CD4-positive, alpha-beta memory T cell (primary cell): ENCODE data around the gene ZNF423. TPM values are rescaled to one million over a fixed set of nuclear protein-coding genes. Genes with fewer than 3 reads are reported as not detected.

Experiments
- CTCF ChIA-PET: fragments of 350-600 bp; sonication (Branson Sonifier 250); formaldehyde crosslinking; loops from one replicate; lab custom pipeline; 2021; ENCODE audit warnings: inconsistent platforms; ENCODE audit not compliant: partially characterized antibody; lab: Charles Lee
- POLR2A ChIA-PET: fragments of 350-600 bp; sonication (Branson Sonifier 250); formaldehyde crosslinking; loops from one replicate; lab custom pipeline; 2021; ENCODE audit not compliant: partially characterized antibody; lab: Charles Lee
- DNase-seq, 5 donors: peaks; one replicate each; pipeline versions ENCODE4 v3.0.0 to v3.0.0-alpha.2; 2020 to 2022; ENCODE audit warnings: mixed read lengths in 1 of 5
- H3K27ac ChIP-seq: one replicate; pipeline ENCODE4 v1.7.0; 2013; ENCODE audit warnings: low read depth, low read length
- H3K27me3 ChIP-seq: 2 replicates; pipeline ENCODE4 v1.7.0; 2013; ENCODE audit warnings: mild to moderate bottlenecking, low read length, moderate library complexity; ENCODE audit not compliant: insufficient read depth
- H3K36me3 ChIP-seq: 2 replicates; pipeline ENCODE4 v1.7.0; 2013; ENCODE audit warnings: mild to moderate bottlenecking, low read length, moderate library complexity; ENCODE audit not compliant: insufficient read depth
- H3K4me1 ChIP-seq: 2 replicates; pipeline ENCODE4 v1.7.0; 2013; ENCODE audit warnings: mild to moderate bottlenecking, low read length, moderate library complexity; ENCODE audit not compliant: insufficient read depth
- H3K4me3 ChIP-seq, 2 donors: one replicate each; pipeline ENCODE4 v1.7.0; 2013; ENCODE audit warnings: low read length in 2 of 2, mild to moderate bottlenecking in 1 of 2
- H3K9me3 ChIP-seq, 2 donors: one replicate each; pipeline ENCODE4 v1.7.0; 2013; ENCODE audit warnings: low read length in 2 of 2, control low read depth in 1 of 2; ENCODE audit not compliant: control insufficient read depth in 1 of 2
- H3K27ac Mint-ChIP-seq, 7 donors: one replicate each; pipeline ENCODE4 v1.8.0; 2020 to 2021; ENCODE audit warnings: mixed read lengths in 7 of 7, mild to moderate bottlenecking in 6 of 7, inconsistent platforms in 3 of 7, moderate library complexity in 3 of 7
- H3K27me3 Mint-ChIP-seq, 2 donors: one replicate each; pipeline ENCODE4 v1.8.0; 2020 to 2021; ENCODE audit warnings: mixed read lengths in 2 of 2
- H3K36me3 Mint-ChIP-seq, 2 donors: one replicate each; pipeline ENCODE4 v1.8.0; 2020 to 2021; ENCODE audit warnings: mixed read lengths in 2 of 2, inconsistent platforms in 1 of 2, mild to moderate bottlenecking in 1 of 2
- H3K4me1 Mint-ChIP-seq, 4 donors: one replicate each; pipeline ENCODE4 v1.8.0; 2020 to 2021; ENCODE audit warnings: mixed read lengths in 4 of 4, mild to moderate bottlenecking in 1 of 4
- H3K4me3 Mint-ChIP-seq, 8 donors: one replicate each; pipeline ENCODE4 v1.8.0; 2020 to 2021; ENCODE audit warnings: mixed read lengths in 8 of 8, mild to moderate bottlenecking in 7 of 8, moderate library complexity in 6 of 8, inconsistent platforms in 3 of 8
- H3K9me3 Mint-ChIP-seq, 8 donors: one replicate each; pipeline ENCODE4 v1.8.0; 2020 to 2021; ENCODE audit warnings: mixed read lengths in 8 of 8, mild to moderate bottlenecking in 5 of 8, inconsistent platforms in 3 of 8, moderate library complexity in 1 of 8
- intact Hi-C: fragments of 100-400 bp; cut with micrococcal nuclease; formaldehyde crosslinking; loops from one replicate; pipeline ENCODE4 v1.15.1; 2023
- polyA plus RNA-seq, 2 donors: library from polyadenylated mRNA; unstranded; fragments of 300-500 nt; fragmentation: Illumina TruSeq; gene quantifications; one replicate each; pipeline ENCODE4 v1.2.3, GENCODE V29; 2021
- total RNA-seq, 2 experiments: library from RNA; stranded (reverse); gene quantifications; one replicate each; pipeline ENCODE4 v1.2.3, GENCODE V29; 2021

ZNF423 gene
- total and polyA plus RNA-seq, 4 experiments from 2014 or later, result not detected

DNA sequence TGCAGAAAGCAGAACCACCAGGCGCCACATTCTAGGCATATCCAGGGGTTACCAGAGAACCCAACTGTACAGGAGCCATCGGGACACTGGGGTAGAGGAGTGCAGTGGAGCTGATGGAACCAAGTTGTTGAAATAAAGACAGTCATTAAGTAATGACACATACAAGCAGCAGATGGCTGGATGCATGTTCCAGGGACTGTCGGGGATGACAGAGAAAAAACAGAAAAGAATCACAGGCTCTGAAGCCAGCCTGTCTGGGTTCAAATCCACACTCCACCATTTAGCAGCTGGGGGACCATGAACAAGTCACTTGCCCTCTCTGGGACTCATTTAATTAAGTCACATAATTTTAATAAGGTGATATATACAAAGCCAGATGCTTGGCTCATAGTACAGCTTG is 117.1 kb downstream of the ZNF423 start:
- POLR2A ChIA-PET, result no interaction called here
- CTCF ChIA-PET, result no interaction called here
- no peaks in the 10 kb centered on the region for H3K9me3 Mint-ChIP-seq
- Histone ChIP-seq H3K9me3 (no peaks in the 10 kb centered on the region), H3K36me3 (no peaks in the 10 kb centered on the region), H3K4me3 (no peak overlapping the region), H3K27me3 (no peaks in the 10 kb centered on the region), H3K4me1 (no peaks in the 10 kb centered on the region), H3K27ac (no peak overlapping the region)
- no peaks in the 10 kb centered on the region for H3K36me3 Mint-ChIP-seq
- no peak overlapping the region for H3K27ac Mint-ChIP-seq
- intact Hi-C loops, result no loop called here
- DNase-seq, result no peak
- H3K4me3 Mint-ChIP-seq, result no peak overlapping the region
- H3K4me1 Mint-ChIP-seq, result no peaks in the 10 kb centered on the region
- peaks cover 0 to 1% of the 10 kb centered on the region in 2 donors for H3K27me3 Mint-ChIP-seq

DNA sequence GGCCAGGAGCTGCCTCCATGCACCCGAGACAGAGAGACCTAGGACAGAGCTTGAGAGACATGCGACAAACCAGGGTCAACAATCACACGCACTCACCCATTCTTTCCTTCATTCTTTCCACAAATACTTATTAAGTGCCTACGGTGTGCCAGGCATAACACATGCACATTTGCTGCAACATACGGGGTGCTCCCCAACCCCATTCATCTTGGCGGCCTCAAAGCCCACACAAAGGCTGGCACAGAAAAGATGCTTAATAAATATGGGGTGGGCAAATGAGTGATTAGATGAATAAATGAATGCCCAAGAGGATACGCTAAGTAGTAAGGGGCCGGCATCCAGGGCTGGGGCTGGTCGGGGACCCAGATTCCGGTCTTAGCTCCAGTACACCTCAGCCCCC is 117.9 kb downstream of the ZNF423 start:
- H3K4me1 ChIP-seq, result no peaks in the 10 kb centered on the region
- no peak overlapping the region for H3K4me3 ChIP-seq
- no peaks in the 10 kb centered on the region for H3K27me3 ChIP-seq
- Mint-ChIP-seq H3K27ac (no peak overlapping the region), H3K27me3 (peaks cover 0 to 1% of the 10 kb centered on the region in 2 donors), H3K4me3 (no peak overlapping the region), H3K36me3 (no peaks in the 10 kb centered on the region), H3K4me1 (no peaks in the 10 kb centered on the region), H3K9me3 (no peaks in the 10 kb centered on the region)
- H3K36me3 ChIP-seq, result no peaks in the 10 kb centered on the region
- CTCF ChIA-PET, result no interaction called here
- DNase-seq, result no peak
- POLR2A ChIA-PET, result no interaction called here
- intact Hi-C loops, result no loop called here
- no peak overlapping the region for H3K27ac ChIP-seq
- no peaks in the 10 kb centered on the region for H3K9me3 ChIP-seq

DNA sequence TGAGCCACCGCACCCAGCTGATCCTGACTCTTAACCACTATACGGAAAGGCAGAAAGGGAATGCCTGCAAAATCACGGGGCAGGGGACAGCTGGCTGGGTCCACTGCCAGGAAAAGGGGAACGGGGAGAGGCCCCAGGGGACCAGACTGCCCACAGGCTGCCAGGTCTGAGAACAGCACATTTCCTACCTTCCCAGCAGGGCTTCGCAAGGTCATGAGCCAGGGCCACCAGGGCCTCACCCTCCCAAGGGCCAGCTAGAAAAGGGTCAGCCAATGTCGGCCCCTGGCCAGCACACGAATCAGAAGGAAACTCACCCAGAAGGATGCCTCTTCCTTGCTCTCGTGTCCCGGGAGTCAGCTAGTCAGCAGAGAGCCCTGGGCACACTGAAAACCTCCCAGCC is 118.4 kb downstream of the ZNF423 start:
- no peaks in the 10 kb centered on the region for H3K4me1 Mint-ChIP-seq
- H3K36me3 Mint-ChIP-seq, result no peaks in the 10 kb centered on the region
- CTCF ChIA-PET, result no interaction called here
- H3K4me3 ChIP-seq, result no peak overlapping the region
- H3K9me3 ChIP-seq, result no peaks in the 10 kb centered on the region
- peaks cover 0 to 1% of the 10 kb centered on the region in 2 donors for H3K27me3 Mint-ChIP-seq
- H3K27ac ChIP-seq, result no peak overlapping the region
- intact Hi-C loops, result no loop called here
- no peaks in the 10 kb centered on the region for H3K4me1 ChIP-seq
- H3K9me3 Mint-ChIP-seq, result no peaks in the 10 kb centered on the region
- no peaks in the 10 kb centered on the region for H3K36me3 ChIP-seq
- no peak overlapping the region for H3K4me3 Mint-ChIP-seq
- POLR2A ChIA-PET, result no interaction called here
- H3K27ac Mint-ChIP-seq, result no peak overlapping the region
- H3K27me3 ChIP-seq, result no peaks in the 10 kb centered on the region
- no peak for DNase-seq

DNA sequence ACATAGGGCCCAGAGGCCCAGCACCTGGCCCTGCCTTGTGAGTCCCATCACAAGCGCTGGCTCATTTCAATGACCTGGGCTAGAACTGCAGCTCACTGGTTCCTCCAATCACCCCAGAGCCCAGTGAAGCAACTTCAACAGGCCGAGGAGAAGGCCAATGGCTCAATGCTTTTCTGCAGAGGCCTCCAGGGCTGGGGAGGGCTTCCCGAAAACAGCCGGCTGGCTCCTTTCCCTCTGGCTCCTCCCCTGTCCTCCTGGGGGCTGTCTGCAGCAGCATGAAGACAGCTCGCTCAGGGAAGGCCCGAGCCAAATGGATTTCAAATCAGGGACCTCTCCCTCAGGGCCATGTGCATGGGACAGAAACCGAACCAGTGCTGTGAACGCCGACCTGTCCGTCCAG is 121.6 kb downstream of the ZNF423 start:
- POLR2A ChIA-PET, result no interaction called here
- Histone ChIP-seq H3K9me3 (no peaks in the 10 kb centered on the region), H3K27me3 (no peaks in the 10 kb centered on the region), H3K4me1 (no peaks in the 10 kb centered on the region), H3K36me3 (no peaks in the 10 kb centered on the region), H3K4me3 (no peak overlapping the region), H3K27ac (no peak overlapping the region)
- intact Hi-C loops, result no loop called here
- Mint-ChIP-seq H3K4me3 (no peak overlapping the region), H3K36me3 (no peaks in the 10 kb centered on the region), H3K27ac (no peak overlapping the region), H3K4me1 (no peaks in the 10 kb centered on the region), H3K27me3 (peaks cover 0 to 1% of the 10 kb centered on the region in 2 donors), H3K9me3 (peaks cover 0 to 12% (median 9%) of the 10 kb centered on the region in 8 donors)
- CTCF ChIA-PET, result no interaction called here
- DNase-seq, result no peak

DNA sequence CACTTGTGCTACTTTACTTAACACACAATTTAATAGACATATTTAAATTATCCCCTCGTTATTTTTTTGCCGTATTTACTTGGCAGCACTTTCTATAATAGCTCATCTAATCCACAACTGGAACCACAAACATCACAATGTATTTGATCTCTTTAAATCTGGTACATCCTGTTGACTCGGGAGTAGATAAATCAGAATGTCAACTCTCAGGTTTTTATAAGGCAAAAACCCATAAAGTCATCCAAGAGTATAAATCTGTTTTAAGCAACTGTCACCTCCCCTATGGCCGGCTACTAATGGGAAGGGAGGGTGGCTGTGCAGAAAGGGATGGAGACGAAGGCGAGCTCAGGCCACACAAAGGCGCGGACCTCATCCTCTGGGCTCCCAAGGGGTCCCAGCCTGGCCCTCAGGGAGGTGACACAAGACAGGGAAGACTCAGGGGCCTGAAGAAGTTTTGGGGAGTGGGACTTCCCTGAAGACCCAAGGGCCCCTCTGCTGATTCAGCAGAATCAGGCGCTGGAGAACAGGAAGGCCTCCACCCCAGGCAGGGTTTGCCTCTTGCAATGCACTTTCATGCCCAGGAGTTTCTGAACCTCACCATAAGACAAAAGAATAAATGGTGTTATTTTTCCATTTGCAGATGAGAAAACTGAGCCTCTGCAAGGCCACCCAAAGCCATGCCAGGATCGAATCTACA is 122.5 kb downstream of the ZNF423 start:
- Histone ChIP-seq H3K4me1 (no peaks in the 10 kb centered on the region), H3K4me3 (no peak overlapping the region), H3K36me3 (no peaks in the 10 kb centered on the region), H3K27ac (no peak overlapping the region), H3K9me3 (no peaks in the 10 kb centered on the region), H3K27me3 (no peaks in the 10 kb centered on the region)
- intact Hi-C loops, result no loop called here
- Mint-ChIP-seq H3K36me3 (no peaks in the 10 kb centered on the region), H3K9me3 (peaks cover 0 to 12% (median 9%) of the 10 kb centered on the region in 8 donors), H3K4me1 (no peaks in the 10 kb centered on the region), H3K27ac (no peak overlapping the region), H3K27me3 (peaks cover 0 to under 1% of the 10 kb centered on the region in 2 donors), H3K4me3 (no peak overlapping the region)
- ChIA-PET CTCF (no interaction called here), POLR2A (no interaction called here)
- DNase-seq, result no peak

- H3K27ac ChIP-seq, result no peak overlapping the region
- ChIA-PET CTCF (no interaction called here), POLR2A (no interaction called here)
- H3K4me3 ChIP-seq, result no peak overlapping the region
- no peak overlapping the region for H3K27ac Mint-ChIP-seq
- no peaks in the 10 kb centered on the region for H3K27me3 ChIP-seq
- H3K4me3 Mint-ChIP-seq, result no peak overlapping the region
- H3K36me3 ChIP-seq, result no peaks in the 10 kb centered on the region
- H3K4me1 ChIP-seq, result no peaks in the 10 kb centered on the region
- DNase-seq, result no peak
- no peaks in the 10 kb centered on the region for H3K4me1 Mint-ChIP-seq
- no peaks in the 10 kb centered on the region for H3K27me3 Mint-ChIP-seq
- no peaks in the 10 kb centered on the region for H3K9me3 ChIP-seq
- intact Hi-C loops, result no loop called here
- peaks cover 0 to 14% (median 10%) of the 10 kb centered on the region in 8 donors for H3K9me3 Mint-ChIP-seq
- no peaks in the 10 kb centered on the region for H3K36me3 Mint-ChIP-seq
Observed at GRCh38 chr16:49731911-49732310, 124.0 kb downstream of the ZNF423 start.

DNA sequence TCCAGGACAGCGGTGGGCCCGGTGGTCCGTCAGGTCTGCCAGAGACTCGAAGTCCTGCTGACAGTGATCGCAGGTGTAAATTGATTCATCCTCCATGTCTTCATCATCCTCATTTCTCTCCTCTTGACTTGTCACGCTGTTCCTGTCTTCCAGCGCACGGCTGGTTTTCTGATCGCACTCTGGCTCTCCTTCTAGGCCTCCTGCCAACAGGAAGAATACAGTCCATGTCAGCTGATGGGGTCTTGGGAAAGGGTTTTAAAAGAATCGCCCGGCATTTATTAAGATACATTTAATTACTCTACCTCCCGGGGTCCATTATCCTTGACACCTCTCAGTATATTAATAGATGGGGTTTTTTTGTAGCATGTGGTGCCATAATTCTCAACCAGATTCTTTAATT is 125.1 kb downstream of the ZNF423 start:
- Histone ChIP-seq H3K4me1 (no peaks in the 10 kb centered on the region), H3K36me3 (no peaks in the 10 kb centered on the region), H3K27ac (no peak overlapping the region), H3K27me3 (no peaks in the 10 kb centered on the region), H3K4me3 (no peak overlapping the region), H3K9me3 (no peaks in the 10 kb centered on the region)
- DNase-seq, result no peak
- ChIA-PET POLR2A (no interaction called here), CTCF (interaction anchor here (0.7 kb wide), 1 partner anchor 117 kb away, joined by 3 read pairs; no protein-coding TSS in a partner anchor)
- H3K36me3 Mint-ChIP-seq, result no peaks in the 10 kb centered on the region
- no peak overlapping the region for H3K4me3 Mint-ChIP-seq
- intact Hi-C loops, result no loop called here
- H3K27me3 Mint-ChIP-seq, result no peaks in the 10 kb centered on the region
- H3K27ac Mint-ChIP-seq, result no peak overlapping the region
- peaks cover 0 to 16% (median 10%) of the 10 kb centered on the region in 8 donors for H3K9me3 Mint-ChIP-seq
- H3K4me1 Mint-ChIP-seq, result no peaks in the 10 kb centered on the region
